HG03064 (cell line): ENCODE data around the gene PAFAH1B2.
"Not testable (repeated sequence)": the region's sequence is repeated elsewhere in the genome, so short reads cannot be mapped to it uniquely, and the experiment has no call there.

Source experiments
- ATAC-seq: cut with Tn5 transposase; IDR thresholded peaks from one replicate; pipeline ENCODE4 v1.9.1; 2021; ENCODE audit warnings: low read depth; ENCODE audit not compliant: unreplicated experiment

The PAFAH1B2 gene

GRCh38 chr11:117171007-117171403, 26.9 kb downstream of the PAFAH1B2 start:
- no peak for ATAC-seq

GRCh38 chr11:117171404-117172061, 27.4 kb downstream of the PAFAH1B2 start:
- ATAC-seq = no peak

- no peak for ATAC-seq
Observed at GRCh38 chr11:117172724-117173421, 28.8 kb downstream of the PAFAH1B2 start.

- ATAC-seq = no peak
Observed at GRCh38 chr11:117175104-117175503, 31.0 kb downstream of the PAFAH1B2 start.

- no peak for ATAC-seq
Observed at GRCh38 chr11:117175781-117176180, 31.7 kb downstream of the PAFAH1B2 start.

- no peak for ATAC-seq
Observed at GRCh38 chr11:117176186-117176585, 32.1 kb downstream of the PAFAH1B2 start.

- no peak for ATAC-seq
Observed at GRCh38 chr11:117177534-117178209, 33.6 kb downstream of the PAFAH1B2 start.

GRCh38 chr11:117178210-117179034, 34.3 kb downstream of the PAFAH1B2 start, which contains the start of gene SIDT2:
Gene SIDT2 (plus strand): TSS chr11:117178743. CDS start chr11:117179264, 521 bp downstream.
- ATAC-seq = peak; percentile 83

- ATAC-seq = peak; percentile 27
Observed at GRCh38 chr11:117179048-117179999, 35.2 kb downstream of the PAFAH1B2 start.

- no peak for ATAC-seq
Observed at GRCh38 chr11:117180020-117180419, 35.9 kb downstream of the PAFAH1B2 start.

GRCh38 chr11:117180661-117181585, 36.8 kb downstream of the PAFAH1B2 start:
- no peak for ATAC-seq

- ATAC-seq = no peak
Observed at GRCh38 chr11:117181586-117182550, 37.8 kb downstream of the PAFAH1B2 start.

GRCh38 chr11:117182551-117182935, 38.5 kb downstream of the PAFAH1B2 start:
- ATAC-seq = no peak

- not testable (repeated sequence) for ATAC-seq
Observed at GRCh38 chr11:117183178-117183577, 39.1 kb downstream of the PAFAH1B2 start.

- no peak for ATAC-seq
Observed at GRCh38 chr11:117183724-117184349, 39.8 kb downstream of the PAFAH1B2 start.

GRCh38 chr11:117185736-117186430, 41.8 kb downstream of the PAFAH1B2 start:
- ATAC-seq = no peak
